ENCODE data around the gene DAB1.

Gene DAB1

GRCh38 chr1:57172040-57172439 lies 251.8 kb downstream of the DAB1 start:
- DNase-seq (ENCODE audit: low read depth in 1 of 2, low spot score in 1 of 2), result no peak

GRCh38 chr1:57167997-57168396 lies 255.9 kb downstream of the DAB1 start:
- DNase-seq (ENCODE audit: low read depth in 1 of 2, low spot score in 1 of 2), result no peak

- no peak for DNase-seq (ENCODE audit: low read depth in 1 of 2, low spot score in 1 of 2)
Observed at GRCh38 chr1:57165546-57165945, 258.3 kb downstream of the DAB1 start.

GRCh38 chr1:57164584-57164983 lies 259.3 kb downstream of the DAB1 start:
- DNase-seq (ENCODE audit: low read depth in 1 of 2, low spot score in 1 of 2), result no peak

- DNase-seq (ENCODE audit: low read depth in 1 of 2, low spot score in 1 of 2), result no peak
Observed at GRCh38 chr1:57163789-57164188, 260.1 kb downstream of the DAB1 start.

GRCh38 chr1:57163325-57163724 lies 260.5 kb downstream of the DAB1 start:
- no peak for DNase-seq (ENCODE audit: low read depth in 1 of 2, low spot score in 1 of 2)

- DNase-seq (ENCODE audit: low read depth in 1 of 2, low spot score in 1 of 2), result no peak
Observed at GRCh38 chr1:57162607-57163261, 261.1 kb downstream of the DAB1 start.

GRCh38 chr1:57160594-57160993 lies 263.3 kb downstream of the DAB1 start:
- DNase-seq (ENCODE audit: low read depth in 1 of 2, low spot score in 1 of 2), result no peak

GRCh38 chr1:57158604-57158998 lies 265.3 kb downstream of the DAB1 start:
- no peak for DNase-seq (ENCODE audit: low read depth in 1 of 2, low spot score in 1 of 2)

GRCh38 chr1:57157818-57158603 lies 265.8 kb downstream of the DAB1 start:
- no peak for DNase-seq (ENCODE audit: low read depth in 1 of 2, low spot score in 1 of 2)

GRCh38 chr1:57156907-57157306 lies 267.0 kb downstream of the DAB1 start:
- DNase-seq (ENCODE audit: low read depth in 1 of 2, low spot score in 1 of 2), result no peak

GRCh38 chr1:57146100-57146499 lies 277.8 kb downstream of the DAB1 start:
- no peak for DNase-seq (ENCODE audit: low read depth in 1 of 2, low spot score in 1 of 2)

- no peak for DNase-seq (ENCODE audit: low read depth in 1 of 2, low spot score in 1 of 2)
Observed at GRCh38 chr1:57142999-57143398, 280.9 kb downstream of the DAB1 start.

- no peak for DNase-seq (ENCODE audit: low read depth in 1 of 2, low spot score in 1 of 2)
Observed at GRCh38 chr1:57142169-57142568, 281.7 kb downstream of the DAB1 start.

GRCh38 chr1:57138432-57139078 lies 285.3 kb downstream of the DAB1 start:
- no peak for DNase-seq (ENCODE audit: low read depth in 1 of 2, low spot score in 1 of 2)

GRCh38 chr1:57137980-57138379 lies 285.9 kb downstream of the DAB1 start:
- no peak for DNase-seq (ENCODE audit: low read depth in 1 of 2, low spot score in 1 of 2)

GRCh38 chr1:57134803-57135202 lies 289.1 kb downstream of the DAB1 start:
- no peak for DNase-seq (ENCODE audit: low read depth in 1 of 2, low spot score in 1 of 2)

- DNase-seq (ENCODE audit: low read depth in 1 of 2, low spot score in 1 of 2), result no peak
Observed at GRCh38 chr1:57133686-57134085, 290.2 kb downstream of the DAB1 start.

- DNase-seq (ENCODE audit: low read depth in 1 of 2, low spot score in 1 of 2), result no peak
Observed at GRCh38 chr1:57132993-57133622, 290.8 kb downstream of the DAB1 start.

- DNase-seq (ENCODE audit: low read depth in 1 of 2, low spot score in 1 of 2), result no peak
Observed at GRCh38 chr1:57131701-57132394, 292.0 kb downstream of the DAB1 start.

- DNase-seq (ENCODE audit: low read depth in 1 of 2, low spot score in 1 of 2), result no peak
Observed at GRCh38 chr1:57131257-57131656, 292.6 kb downstream of the DAB1 start.

Data from stimulated activated CD4-positive, alpha-beta T cell treated with anti-CD3 and anti-CD28 coated beads, Interleukin-15, amount 100 ng/mL, for 1 hour (primary cell).